Measurements from ENCODE around the gene CHN1.

CHN1 gene

DNA sequence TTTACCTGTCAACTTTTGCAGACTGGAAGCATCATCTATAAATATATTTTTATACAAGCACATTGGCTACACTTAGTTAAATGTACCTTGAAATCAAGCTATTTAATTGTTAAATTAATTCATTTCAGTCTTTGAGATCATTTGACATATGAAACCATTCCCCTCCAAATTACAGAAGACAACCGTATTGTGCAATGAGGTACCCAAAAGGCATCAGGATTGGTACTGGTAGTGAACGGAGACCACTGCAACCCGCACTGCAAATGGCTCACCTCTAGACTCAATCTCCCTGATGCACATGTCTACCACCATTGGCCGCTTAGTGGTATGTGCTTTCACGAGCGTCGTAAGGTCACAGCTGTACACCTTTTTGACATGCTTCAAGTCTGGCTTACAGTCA is 193.1 kb downstream of the CHN1 start:
- FAIRE-seq, result no peak
- no peak for TF ChIP-seq POLR2A (IDR thresholded peaks at IDR 0.05; ENCODE audit: low read depth, low read length)
- no peak for TF ChIP-seq POU2F2 (IDR thresholded peaks at IDR 0.05; ENCODE audit: low read depth, low read length)
- TF ChIP-seq POLR2AphosphoS5 (IDR thresholded peaks at IDR 0.05; ENCODE audit: low read depth, low read length), result no peak
- TF ChIP-seq SPI1 (IDR thresholded peaks at IDR 0.05; ENCODE audit: low read depth, low read length), result no peak
- no peak for TF ChIP-seq PAX5 (IDR thresholded peaks at IDR 0.05; ENCODE audit: insufficient read depth, low read length, severe bottlenecking)
- no peak for TF ChIP-seq TAF1 (IDR thresholded peaks at IDR 0.05; ENCODE audit: low read depth, low read length)
- DNase-seq (ENCODE audit: insufficient read length, low spot score), result no peak

- FAIRE-seq (no peak), DNase-seq (ENCODE audit: insufficient read length, low spot score) (no peak)
- TF ChIP-seq PAX5 (IDR thresholded peaks at IDR 0.05; ENCODE audit: insufficient read depth, low read length, severe bottlenecking), result no peak
- TF ChIP-seq POU2F2 (IDR thresholded peaks at IDR 0.05; ENCODE audit: low read depth, low read length), result no peak
- TF ChIP-seq POLR2AphosphoS5 (IDR thresholded peaks at IDR 0.05; ENCODE audit: low read depth, low read length), result no peak
- no peak for TF ChIP-seq TAF1 (IDR thresholded peaks at IDR 0.05; ENCODE audit: low read depth, low read length)
- TF ChIP-seq SPI1 (IDR thresholded peaks at IDR 0.05; ENCODE audit: low read depth, low read length), result no peak
- TF ChIP-seq POLR2A (IDR thresholded peaks at IDR 0.05; ENCODE audit: low read depth, low read length), result no peak
These were observed 197.2 kb downstream of the CHN1 start for GRCh38 chr2:174807931-174808330.

DNA sequence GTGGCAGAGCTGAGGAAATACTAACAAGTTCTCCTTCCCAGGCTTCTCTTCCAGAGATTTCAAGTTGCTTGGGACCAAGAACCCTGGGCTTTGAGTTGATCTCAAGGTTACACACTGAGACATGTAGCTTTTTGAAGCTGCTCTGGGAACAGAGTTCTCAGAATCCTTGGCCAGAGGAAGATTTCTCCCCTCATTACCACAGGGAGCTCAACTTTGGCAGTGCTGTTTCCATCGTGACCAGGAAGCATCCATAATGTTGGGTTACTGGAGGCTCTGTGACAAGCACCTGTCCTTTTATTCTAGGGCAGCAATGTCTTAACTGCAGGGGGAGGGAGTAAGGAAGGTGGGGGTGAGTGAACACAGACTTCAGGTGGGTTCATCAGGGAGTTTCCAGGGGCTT is 199.4 kb downstream of the CHN1 start:
- TF ChIP-seq SPI1 (IDR thresholded peaks at IDR 0.05; ENCODE audit: low read depth, low read length) (no peak), POU2F2 (IDR thresholded peaks at IDR 0.05; ENCODE audit: low read depth, low read length) (no peak), POLR2AphosphoS5 (IDR thresholded peaks at IDR 0.05; ENCODE audit: low read depth, low read length) (no peak)
- DNase-seq (ENCODE audit: insufficient read length, low spot score) (no peak), FAIRE-seq (no peak)

DNA sequence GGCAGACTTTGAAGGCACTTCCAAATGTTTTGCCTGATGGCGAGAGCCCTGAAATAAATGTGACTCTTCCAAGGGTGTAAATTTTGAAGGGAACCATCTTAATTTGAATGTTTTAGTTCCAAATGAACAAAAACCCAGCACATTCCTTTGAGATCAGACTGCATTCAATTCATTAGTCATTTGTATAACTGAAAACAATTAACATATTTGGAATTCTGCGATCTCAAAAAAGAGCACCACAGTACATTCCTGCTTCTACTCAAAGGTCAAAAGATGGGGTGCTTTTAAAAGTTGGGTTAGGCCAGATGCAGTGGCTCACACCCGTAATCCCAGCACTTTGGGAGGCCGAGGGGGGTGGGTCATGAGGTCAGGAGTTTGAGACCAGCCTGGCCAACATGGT is 202.7 kb downstream of the CHN1 start:
- FAIRE-seq (no peak), DNase-seq (ENCODE audit: insufficient read length, low spot score) (no peak)
- TF ChIP-seq TAF1 (IDR thresholded peaks at IDR 0.05; ENCODE audit: low read depth, low read length), result no peak
- TF ChIP-seq POU2F2 (IDR thresholded peaks at IDR 0.05; ENCODE audit: low read depth, low read length), result no peak
- TF ChIP-seq PAX5 (IDR thresholded peaks at IDR 0.05; ENCODE audit: insufficient read depth, low read length, severe bottlenecking), result no peak
- TF ChIP-seq POLR2A (IDR thresholded peaks at IDR 0.05; ENCODE audit: low read depth, low read length), result no peak
- TF ChIP-seq POLR2AphosphoS5 (IDR thresholded peaks at IDR 0.05; ENCODE audit: low read depth, low read length), result no peak

- DNase-seq (ENCODE audit: insufficient read length, low spot score), result no peak
- TF ChIP-seq PAX5 (IDR thresholded peaks at IDR 0.05; ENCODE audit: insufficient read depth, low read length, severe bottlenecking), result no peak
- TF ChIP-seq TAF1 (IDR thresholded peaks at IDR 0.05; ENCODE audit: low read depth, low read length), result no peak
- TF ChIP-seq SPI1 (IDR thresholded peaks at IDR 0.05; ENCODE audit: low read depth, low read length), result no peak
- TF ChIP-seq POLR2A (IDR thresholded peaks at IDR 0.05; ENCODE audit: low read depth, low read length), result no peak
- no peak for TF ChIP-seq POLR2AphosphoS5 (IDR thresholded peaks at IDR 0.05; ENCODE audit: low read depth, low read length)
- TF ChIP-seq POU2F2 (IDR thresholded peaks at IDR 0.05; ENCODE audit: low read depth, low read length), result no peak
- FAIRE-seq, result no peak
These were observed 204.6 kb downstream of the CHN1 start for GRCh38 chr2:174800436-174801205.

- no peak for DNase-seq (ENCODE audit: insufficient read length, low spot score)
- no peak for FAIRE-seq
- TF ChIP-seq POU2F2 (IDR thresholded peaks at IDR 0.05; ENCODE audit: low read depth, low read length), result no peak
- TF ChIP-seq POLR2A (IDR thresholded peaks at IDR 0.05; ENCODE audit: low read depth, low read length), result no peak
- TF ChIP-seq SPI1 (IDR thresholded peaks at IDR 0.05; ENCODE audit: low read depth, low read length), result no peak
- no peak for TF ChIP-seq TAF1 (IDR thresholded peaks at IDR 0.05; ENCODE audit: low read depth, low read length)
- no peak for TF ChIP-seq POLR2AphosphoS5 (IDR thresholded peaks at IDR 0.05; ENCODE audit: low read depth, low read length)
- no peak for TF ChIP-seq PAX5 (IDR thresholded peaks at IDR 0.05; ENCODE audit: insufficient read depth, low read length, severe bottlenecking)
These were observed 206.4 kb downstream of the CHN1 start for GRCh38 chr2:174798801-174799200.

GRCh38 chr2:174797781-174798276 is 207.4 kb downstream of the CHN1 start:
- no peak for FAIRE-seq
- no peak for TF ChIP-seq SPI1 (IDR thresholded peaks at IDR 0.05; ENCODE audit: low read depth, low read length)
- TF ChIP-seq POLR2A (IDR thresholded peaks at IDR 0.05; ENCODE audit: low read depth, low read length), result no peak
- TF ChIP-seq POU2F2 (IDR thresholded peaks at IDR 0.05; ENCODE audit: low read depth, low read length), result no peak
- no peak for TF ChIP-seq POLR2AphosphoS5 (IDR thresholded peaks at IDR 0.05; ENCODE audit: low read depth, low read length)
- no peak for TF ChIP-seq PAX5 (IDR thresholded peaks at IDR 0.05; ENCODE audit: insufficient read depth, low read length, severe bottlenecking)
- no peak for TF ChIP-seq TAF1 (IDR thresholded peaks at IDR 0.05; ENCODE audit: low read depth, low read length)
- no peak for DNase-seq (ENCODE audit: insufficient read length, low spot score)

- TF ChIP-seq TAF1 (IDR thresholded peaks at IDR 0.05; ENCODE audit: low read depth, low read length) (no peak), POLR2A (IDR thresholded peaks at IDR 0.05; ENCODE audit: low read depth, low read length) (no peak), POLR2AphosphoS5 (IDR thresholded peaks at IDR 0.05; ENCODE audit: low read depth, low read length) (no peak), PAX5 (IDR thresholded peaks at IDR 0.05; ENCODE audit: insufficient read depth, low read length, severe bottlenecking) (no peak), POU2F2 (IDR thresholded peaks at IDR 0.05; ENCODE audit: low read depth, low read length) (no peak), SPI1 (IDR thresholded peaks at IDR 0.05; ENCODE audit: low read depth, low read length) (no peak)
- FAIRE-seq (no peak), DNase-seq (ENCODE audit: insufficient read length, low spot score) (no peak)
These were observed 208.8 kb downstream of the CHN1 start for GRCh38 chr2:174796319-174796771.

GRCh38 chr2:174794851-174795374 is 210.3 kb downstream of the CHN1 start:
- DNase-seq (ENCODE audit: insufficient read length, low spot score) (no peak), FAIRE-seq (no peak)
- no peak for TF ChIP-seq POU2F2 (IDR thresholded peaks at IDR 0.05; ENCODE audit: low read depth, low read length)
- TF ChIP-seq SPI1 (IDR thresholded peaks at IDR 0.05; ENCODE audit: low read depth, low read length), result no peak
- TF ChIP-seq POLR2AphosphoS5 (IDR thresholded peaks at IDR 0.05; ENCODE audit: low read depth, low read length), result no peak
- no peak for TF ChIP-seq TAF1 (IDR thresholded peaks at IDR 0.05; ENCODE audit: low read depth, low read length)
- TF ChIP-seq PAX5 (IDR thresholded peaks at IDR 0.05; ENCODE audit: insufficient read depth, low read length, severe bottlenecking), result no peak
- TF ChIP-seq POLR2A (IDR thresholded peaks at IDR 0.05; ENCODE audit: low read depth, low read length), result no peak

All from GM12891 (cell line).